Measurements from ENCODE around the gene TEX22. TPM values are rescaled to one million over a fixed set of nuclear protein-coding genes. Genes with fewer than 3 reads are reported as not detected.

Gene TEX22
- total and polyA plus RNA-seq, 2 donors, result 0.11 to 0.13 TPM

- Histone ChIP-seq H3K27ac (ENCODE audit: low read depth) (peak overlapping the region; percentile 14), H3K4me3 (ENCODE audit: low read depth, low read length) (peak overlapping the region; percentile 94), H3K36me3 (ENCODE audit: insufficient read depth) (no peaks in the 10 kb centered on the region), H3K4me1 (ENCODE audit: insufficient read depth) (no peaks in the 10 kb centered on the region)
- DNase-seq (ENCODE audit: extremely low spot score), result no peak
- WGBS, result 3% methylated on average over 64 of the region's 67 CpGs
Measured at GRCh38 chr14:105420101-105420973, 22.0 kb downstream of the TEX22 start.

GRCh38 chr14:105420974-105421674 is 22.8 kb downstream of the TEX22 start:
- DNase-seq (ENCODE audit: extremely low spot score), result no peak
- 46% methylated on average over 23 of the region's 23 CpGs for WGBS
- H3K36me3 ChIP-seq (ENCODE audit: insufficient read depth), result no peaks in the 10 kb centered on the region
- peak overlapping the region; percentile 94 for H3K4me3 ChIP-seq (ENCODE audit: low read depth, low read length)
- H3K4me1 ChIP-seq (ENCODE audit: insufficient read depth), result no peaks in the 10 kb centered on the region
- H3K27ac ChIP-seq (ENCODE audit: low read depth), result no peak overlapping the region

- no peaks in the 10 kb centered on the region for H3K36me3 ChIP-seq (ENCODE audit: insufficient read depth)
- DNase-seq (ENCODE audit: extremely low spot score), result no peak
- 59% methylated on average over 32 of the region's 32 CpGs for WGBS
- H3K27ac ChIP-seq (ENCODE audit: low read depth), result no peak overlapping the region
- H3K4me3 ChIP-seq (ENCODE audit: low read depth, low read length), result no peak overlapping the region
- no peaks in the 10 kb centered on the region for H3K4me1 ChIP-seq (ENCODE audit: insufficient read depth)
Measured at GRCh38 chr14:105421723-105422615, 23.6 kb downstream of the TEX22 start.

GRCh38 chr14:105422695-105423487 is 24.6 kb downstream of the TEX22 start:
- no peak overlapping the region for H3K4me3 ChIP-seq (ENCODE audit: low read depth, low read length)
- 72% methylated on average over 21 of the region's 21 CpGs for WGBS
- no peak overlapping the region for H3K27ac ChIP-seq (ENCODE audit: low read depth)
- DNase-seq (ENCODE audit: extremely low spot score), result no peak
- H3K36me3 ChIP-seq (ENCODE audit: insufficient read depth), result no peaks in the 10 kb centered on the region
- H3K4me1 ChIP-seq (ENCODE audit: insufficient read depth), result no peaks in the 10 kb centered on the region

GRCh38 chr14:105423488-105424195 is 25.3 kb downstream of the TEX22 start:
- DNase-seq (ENCODE audit: extremely low spot score), result no peak
- no peaks in the 10 kb centered on the region for H3K36me3 ChIP-seq (ENCODE audit: insufficient read depth)
- no peaks in the 10 kb centered on the region for H3K4me1 ChIP-seq (ENCODE audit: insufficient read depth)
- 95% methylated on average over 21 of the region's 21 CpGs for WGBS
- no peak overlapping the region for H3K27ac ChIP-seq (ENCODE audit: low read depth)
- no peak overlapping the region for H3K4me3 ChIP-seq (ENCODE audit: low read depth, low read length)

- no peak for DNase-seq (ENCODE audit: extremely low spot score)
- H3K4me3 ChIP-seq (ENCODE audit: low read depth, low read length), result no peak overlapping the region
- H3K27ac ChIP-seq (ENCODE audit: low read depth), result no peak overlapping the region
- no peaks in the 10 kb centered on the region for H3K4me1 ChIP-seq (ENCODE audit: insufficient read depth)
- WGBS, result 95% methylated on average over 12 of the region's 12 CpGs
- no peaks in the 10 kb centered on the region for H3K36me3 ChIP-seq (ENCODE audit: insufficient read depth)
Measured at GRCh38 chr14:105424861-105425260, 26.5 kb downstream of the TEX22 start.

GRCh38 chr14:105425823-105426247 is 27.5 kb downstream of the TEX22 start:
- 92% methylated on average over 23 of the region's 23 CpGs for WGBS
- DNase-seq (ENCODE audit: extremely low spot score), result no peak
- H3K36me3 ChIP-seq (ENCODE audit: insufficient read depth), result no peaks in the 10 kb centered on the region
- H3K4me1 ChIP-seq (ENCODE audit: insufficient read depth), result no peaks in the 10 kb centered on the region
- no peak overlapping the region for H3K4me3 ChIP-seq (ENCODE audit: low read depth, low read length)
- H3K27ac ChIP-seq (ENCODE audit: low read depth), result no peak overlapping the region

- H3K27ac ChIP-seq (ENCODE audit: low read depth), result no peak overlapping the region
- 97% methylated on average over 21 of the region's 21 CpGs for WGBS
- no peaks in the 10 kb centered on the region for H3K4me1 ChIP-seq (ENCODE audit: insufficient read depth)
- H3K36me3 ChIP-seq (ENCODE audit: insufficient read depth), result no peaks in the 10 kb centered on the region
- DNase-seq (ENCODE audit: extremely low spot score), result no peak
- H3K4me3 ChIP-seq (ENCODE audit: low read depth, low read length), result no peak overlapping the region
Measured at GRCh38 chr14:105426416-105427130, 28.2 kb downstream of the TEX22 start.

GRCh38 chr14:105427412-105427811 is 29.1 kb downstream of the TEX22 start:
- no peaks in the 10 kb centered on the region for H3K36me3 ChIP-seq (ENCODE audit: insufficient read depth)
- no peak overlapping the region for H3K27ac ChIP-seq (ENCODE audit: low read depth)
- H3K4me1 ChIP-seq (ENCODE audit: insufficient read depth), result no peaks in the 10 kb centered on the region
- 98% methylated on average over 10 of the region's 10 CpGs for WGBS
- no peak for DNase-seq (ENCODE audit: extremely low spot score)
- H3K4me3 ChIP-seq (ENCODE audit: low read depth, low read length), result no peak overlapping the region

- 93% methylated on average over 9 of the region's 9 CpGs for WGBS
- H3K4me3 ChIP-seq (ENCODE audit: low read depth, low read length), result no peak overlapping the region
- no peaks in the 10 kb centered on the region for H3K4me1 ChIP-seq (ENCODE audit: insufficient read depth)
- no peak overlapping the region for H3K27ac ChIP-seq (ENCODE audit: low read depth)
- H3K36me3 ChIP-seq (ENCODE audit: insufficient read depth), result no peaks in the 10 kb centered on the region
- DNase-seq (ENCODE audit: extremely low spot score), result no peak
Measured at GRCh38 chr14:105427936-105428485, 29.7 kb downstream of the TEX22 start.

- WGBS, result 91% methylated on average over 6 of the region's 6 CpGs
- no peaks in the 10 kb centered on the region for H3K4me1 ChIP-seq (ENCODE audit: insufficient read depth)
- no peak overlapping the region for H3K27ac ChIP-seq (ENCODE audit: low read depth)
- H3K4me3 ChIP-seq (ENCODE audit: low read depth, low read length), result no peak overlapping the region
- no peaks in the 10 kb centered on the region for H3K36me3 ChIP-seq (ENCODE audit: insufficient read depth)
- no peak for DNase-seq (ENCODE audit: extremely low spot score)
Measured at GRCh38 chr14:105430042-105430441, 31.7 kb downstream of the TEX22 start.

GRCh38 chr14:105430565-105430964 is 32.2 kb downstream of the TEX22 start:
- WGBS, result 71% methylated on average over 9 of the region's 9 CpGs
- Histone ChIP-seq H3K36me3 (ENCODE audit: insufficient read depth) (no peaks in the 10 kb centered on the region), H3K27ac (ENCODE audit: low read depth) (no peak overlapping the region), H3K4me3 (ENCODE audit: low read depth, low read length) (no peak overlapping the region), H3K4me1 (ENCODE audit: insufficient read depth) (no peaks in the 10 kb centered on the region)
- DNase-seq (ENCODE audit: extremely low spot score), result no peak
